Tibial nerve (tissue), 4 donors: ENCODE data around the gene PTPRG. TPM values are rescaled to one million over a fixed set of nuclear protein-coding genes. Genes with fewer than 3 reads are reported as not detected.
A peak's percentile ranks its signal among the peaks of the same experiment; 100 is the strongest.

Experiments used
- DNase-seq, 2 donors: peaks; one replicate each; pipeline ENCODE4 v3.0.0-alpha.2; 2019; ENCODE audit warnings: low spot score in 2 of 2
- H3K27ac ChIP-seq, 4 donors: fragments of 200-600 bp; sonication (generic) in 3 of 4; one replicate each; pipeline ENCODE4 v1.5.1; 2017 to 2019; ENCODE audit warnings: mild to moderate bottlenecking in 1 of 4
- H3K27me3 ChIP-seq, 2 donors: fragments of 200-600 bp; sonication (generic) in 1 of 2; one replicate each; pipeline versions ENCODE4 v1.5.1 to v1.6.0; 2017 to 2019
- H3K36me3 ChIP-seq, 3 donors: fragments of 200-600 bp; sonication (generic); one replicate each; pipeline ENCODE4 v1.5.1; 2018 to 2019
- H3K4me1 ChIP-seq, 4 donors: fragments of 200-600 bp; sonication (generic) in 3 of 4; one replicate each; pipeline ENCODE4 v1.5.1; 2017 to 2019
- H3K4me3 ChIP-seq, 4 donors: fragments of 200-600 bp; sonication (generic) in 3 of 4; one replicate each; pipeline ENCODE4 v1.5.1; 2017 to 2019; ENCODE audit warnings: mild to moderate bottlenecking in 1 of 4, moderate library complexity in 1 of 4
- H3K9me3 ChIP-seq, 4 donors: fragments of 200-600 bp; sonication (generic) in 3 of 4; one replicate each; pipeline ENCODE4 v1.5.1; 2017 to 2019
- EP300 ChIP-seq, 2 donors: sonication (generic); formaldehyde crosslinking; IDR thresholded peaks; one replicate each; pipeline ENCODE4 v1.6.1; 2017; ENCODE audit warnings: antibody characterized with exemption in 2 of 2, mild to moderate bottlenecking in 1 of 2
- POLR2A ChIP-seq, 2 donors: fragments of 450-650 bp; IDR thresholded peaks; one replicate each; pipeline ENCODE4 v1.6.1; 2017; ENCODE audit warnings: antibody characterized with exemption in 2 of 2, mild to moderate bottlenecking in 2 of 2, moderate library complexity in 2 of 2
- WGBS, 2 donors: methylation state at CpG; one replicate each; pipeline ENCODE4 v1.1.5; 2018; 5-methylcytosine and 5-hydroxymethylcytosine counted together
- total RNA-seq, 4 donors: library from RNA; depleted of rRNA; stranded (reverse); fragments of >200 nt; gene quantifications; one replicate each; pipeline ENCODE4 v1.1.0, GENCODE V29; 2016
- TF ChIP-seq, protein P1 (sequence below), 5 experiments: fragments of 200-600 bp in 3 of 5; fragments of 450-650 bp in 2 of 5; sonication (generic) in 3 of 5; IDR thresholded peaks; one replicate each; pipeline ENCODE4 v1.5.1; 2016 to 2019; ENCODE audit warnings: antibody characterized with exemption in 5 of 5, mild to moderate bottlenecking in 3 of 5, moderate library complexity in 2 of 5

Gene PTPRG
- total RNA-seq, 4 donors from 2014 or later: 112 to 174 (median 121) TPM

DNA sequence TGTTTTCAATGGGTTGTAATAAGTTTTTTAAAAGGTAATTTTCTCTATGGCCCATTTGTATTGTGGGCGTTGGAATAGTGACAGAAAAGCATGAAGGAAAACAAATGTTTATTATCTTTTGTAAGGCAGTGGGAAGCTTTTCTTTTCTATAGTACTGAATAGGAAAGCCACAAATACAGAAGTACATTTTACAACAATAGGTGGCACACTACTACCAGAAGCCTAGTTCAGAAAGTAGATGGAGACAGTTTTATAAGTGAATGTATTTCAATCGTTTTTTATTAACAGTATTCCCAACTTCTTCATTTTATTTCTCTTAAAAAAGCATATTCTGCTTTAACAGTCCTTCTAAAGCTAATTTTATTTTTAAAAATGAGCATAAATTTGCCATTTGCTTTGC lies 296.7 kb downstream of the PTPRG start:
- 1 to 4% methylated on average over 2 of the region's 2 CpGs for WGBS, 2 donors
- H3K9me3 ChIP-seq: no peaks in the 10 kb centered on the region
- no peak overlapping the region for H3K27ac ChIP-seq
- peaks cover 0 to 13% (median 0%) of the 10 kb centered on the region in 4 donors for H3K4me1 ChIP-seq
- DNase-seq: no peak
- no peak overlapping the region for H3K4me3 ChIP-seq
- H3K27me3 ChIP-seq: no peaks in the 10 kb centered on the region
- no peaks in the 10 kb centered on the region for H3K36me3 ChIP-seq
- TF ChIP-seq, protein P1, sequence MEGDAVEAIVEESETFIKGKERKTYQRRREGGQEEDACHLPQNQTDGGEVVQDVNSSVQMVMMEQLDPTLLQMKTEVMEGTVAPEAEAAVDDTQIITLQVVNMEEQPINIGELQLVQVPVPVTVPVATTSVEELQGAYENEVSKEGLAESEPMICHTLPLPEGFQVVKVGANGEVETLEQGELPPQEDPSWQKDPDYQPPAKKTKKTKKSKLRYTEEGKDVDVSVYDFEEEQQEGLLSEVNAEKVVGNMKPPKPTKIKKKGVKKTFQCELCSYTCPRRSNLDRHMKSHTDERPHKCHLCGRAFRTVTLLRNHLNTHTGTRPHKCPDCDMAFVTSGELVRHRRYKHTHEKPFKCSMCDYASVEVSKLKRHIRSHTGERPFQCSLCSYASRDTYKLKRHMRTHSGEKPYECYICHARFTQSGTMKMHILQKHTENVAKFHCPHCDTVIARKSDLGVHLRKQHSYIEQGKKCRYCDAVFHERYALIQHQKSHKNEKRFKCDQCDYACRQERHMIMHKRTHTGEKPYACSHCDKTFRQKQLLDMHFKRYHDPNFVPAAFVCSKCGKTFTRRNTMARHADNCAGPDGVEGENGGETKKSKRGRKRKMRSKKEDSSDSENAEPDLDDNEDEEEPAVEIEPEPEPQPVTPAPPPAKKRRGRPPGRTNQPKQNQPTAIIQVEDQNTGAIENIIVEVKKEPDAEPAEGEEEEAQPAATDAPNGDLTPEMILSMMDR (IDR thresholded peaks at IDR 0.05): peak in 4 of 5 experiments; percentile 8 to 54 (median 28)
- no peak for TF ChIP-seq EP300 (IDR thresholded peaks at IDR 0.05)

DNA sequence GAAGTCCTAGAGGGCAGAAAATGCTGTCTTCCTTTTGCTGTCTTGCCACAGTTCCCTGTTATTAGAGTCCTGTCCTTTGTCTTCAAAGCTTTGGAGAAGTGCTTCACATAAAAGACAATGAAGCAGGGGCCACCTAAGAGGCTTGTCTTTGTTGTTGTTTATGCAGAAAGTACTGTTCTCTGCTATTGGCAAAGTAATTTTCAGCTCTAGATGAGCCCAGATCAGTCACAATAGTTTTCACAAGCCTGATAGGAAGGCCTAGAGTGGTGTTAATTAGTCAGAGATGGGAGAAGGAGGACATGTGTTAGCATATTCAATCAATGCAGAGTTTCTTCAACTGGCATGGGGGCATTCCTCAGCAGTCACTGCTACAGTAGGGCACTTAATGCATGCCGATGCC lies 300.0 kb downstream of the PTPRG start:
- Histone ChIP-seq H3K27me3 (no peaks in the 10 kb centered on the region), H3K4me3 (no peak overlapping the region), H3K4me1 (peaks cover 0 to 16% (median 0%) of the 10 kb centered on the region in 4 donors), H3K9me3 (no peaks in the 10 kb centered on the region), H3K36me3 (no peaks in the 10 kb centered on the region), H3K27ac (no peak overlapping the region)
- no peak for TF ChIP-seq EP300 (IDR thresholded peaks at IDR 0.05)
- WGBS, 2 donors: 76 to 88% methylated on average over 1 of the region's 1 CpG
- DNase-seq: no peak

DNA sequence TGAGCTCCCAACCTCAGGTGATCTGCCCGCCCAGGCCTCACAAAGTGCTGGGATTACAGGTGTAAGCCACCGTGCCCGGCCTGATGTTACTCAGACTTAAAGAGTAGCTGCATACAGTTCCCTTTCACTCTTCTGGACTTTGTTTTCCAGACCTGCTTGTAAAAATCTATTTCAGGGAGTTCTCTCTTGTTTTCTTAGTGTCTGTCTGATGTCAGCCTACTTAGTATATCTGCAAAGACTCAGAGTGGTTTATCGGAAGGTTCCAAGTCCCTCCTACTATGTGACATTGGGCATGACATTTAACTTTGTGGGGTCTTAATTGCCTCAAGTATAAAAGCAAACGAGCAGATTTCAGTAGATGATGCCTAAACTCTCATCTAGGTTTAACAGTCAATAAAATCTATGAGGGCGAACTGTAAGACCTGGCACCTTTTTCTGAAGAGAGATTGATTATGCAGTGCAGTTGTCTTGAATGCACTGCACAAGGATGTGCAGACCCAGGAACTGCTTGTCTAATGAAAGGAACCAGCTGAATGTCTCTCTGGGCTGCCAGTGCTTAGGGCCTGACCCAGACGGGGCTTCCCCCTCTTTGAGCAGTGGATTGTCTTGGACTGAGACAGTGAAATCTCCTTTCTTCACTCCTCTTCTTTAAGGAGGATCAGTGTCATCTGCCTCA lies 301.4 kb downstream of the PTPRG start:
- H3K4me1 ChIP-seq: peaks cover 0 to 16% (median 0%) of the 10 kb centered on the region in 4 donors
- no peak overlapping the region for H3K27ac ChIP-seq
- no peak for DNase-seq
- no peaks in the 10 kb centered on the region for H3K27me3 ChIP-seq
- TF ChIP-seq POLR2A (IDR thresholded peaks at IDR 0.05): no peak
- no peaks in the 10 kb centered on the region for H3K9me3 ChIP-seq
- H3K36me3 ChIP-seq: no peaks in the 10 kb centered on the region
- no peak overlapping the region for H3K4me3 ChIP-seq
- WGBS, 2 donors: 78 to 88% methylated on average over 7 of the region's 7 CpGs

DNA sequence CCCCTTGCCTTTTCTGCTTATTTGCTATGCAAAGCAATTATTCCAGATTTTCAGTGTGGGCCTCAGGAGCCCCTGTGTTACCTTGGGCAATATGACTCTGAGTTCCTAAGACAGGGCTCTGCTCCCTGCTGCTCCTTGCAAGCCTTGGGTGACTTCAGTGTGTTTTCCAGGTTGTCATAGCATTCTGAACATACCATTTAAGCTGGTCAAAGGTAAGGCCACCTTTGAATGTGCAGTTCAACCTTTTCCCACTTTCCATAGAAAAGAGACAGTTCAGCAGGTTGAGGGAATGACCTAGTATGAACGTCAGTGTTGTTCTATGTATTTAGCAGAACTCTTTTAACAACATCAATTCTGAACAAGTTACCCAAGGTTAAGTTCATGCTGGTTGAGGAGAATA lies 302.2 kb downstream of the PTPRG start:
- 0 to 58% methylated on average over 1 of the region's 1 CpG for WGBS, 2 donors
- Histone ChIP-seq H3K9me3 (no peaks in the 10 kb centered on the region), H3K4me3 (no peak overlapping the region), H3K27me3 (no peaks in the 10 kb centered on the region), H3K4me1 (peaks cover 0 to 16% (median 0%) of the 10 kb centered on the region in 4 donors), H3K27ac (no peak overlapping the region), H3K36me3 (no peaks in the 10 kb centered on the region)
- no peak for DNase-seq
- no peak for TF ChIP-seq POLR2A (IDR thresholded peaks at IDR 0.05)
- TF ChIP-seq, protein P1 (IDR thresholded peaks at IDR 0.05): no peak
- TF ChIP-seq EP300 (IDR thresholded peaks at IDR 0.05): no peak

DNA sequence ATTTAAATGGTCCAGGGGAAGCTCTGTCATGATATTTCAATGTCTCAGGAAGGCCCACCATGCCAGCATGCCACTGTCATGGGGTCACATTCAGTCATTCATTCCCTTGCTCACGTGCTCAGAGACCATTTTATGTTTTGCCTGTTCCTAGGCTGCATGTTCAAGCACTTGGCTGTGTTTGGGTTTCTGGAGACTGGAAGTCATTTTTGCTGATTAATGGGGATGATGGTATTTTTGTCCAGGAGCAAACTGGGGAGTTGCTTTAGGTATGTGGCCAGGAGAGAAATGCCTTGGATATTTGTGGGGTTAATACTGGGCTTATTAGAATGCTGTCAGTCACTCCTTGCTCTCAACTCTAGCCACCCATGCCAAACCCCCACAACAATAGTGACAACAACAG lies 303.5 kb downstream of the PTPRG start:
- WGBS, 2 donors: 86 to 89% methylated on average over 1 of the region's 1 CpG
- TF ChIP-seq POLR2A (IDR thresholded peaks at IDR 0.05) (no peak), EP300 (IDR thresholded peaks at IDR 0.05) (no peak)
- TF ChIP-seq, protein P1 (IDR thresholded peaks at IDR 0.05): no peak
- no peak overlapping the region for H3K27ac ChIP-seq

DNA sequence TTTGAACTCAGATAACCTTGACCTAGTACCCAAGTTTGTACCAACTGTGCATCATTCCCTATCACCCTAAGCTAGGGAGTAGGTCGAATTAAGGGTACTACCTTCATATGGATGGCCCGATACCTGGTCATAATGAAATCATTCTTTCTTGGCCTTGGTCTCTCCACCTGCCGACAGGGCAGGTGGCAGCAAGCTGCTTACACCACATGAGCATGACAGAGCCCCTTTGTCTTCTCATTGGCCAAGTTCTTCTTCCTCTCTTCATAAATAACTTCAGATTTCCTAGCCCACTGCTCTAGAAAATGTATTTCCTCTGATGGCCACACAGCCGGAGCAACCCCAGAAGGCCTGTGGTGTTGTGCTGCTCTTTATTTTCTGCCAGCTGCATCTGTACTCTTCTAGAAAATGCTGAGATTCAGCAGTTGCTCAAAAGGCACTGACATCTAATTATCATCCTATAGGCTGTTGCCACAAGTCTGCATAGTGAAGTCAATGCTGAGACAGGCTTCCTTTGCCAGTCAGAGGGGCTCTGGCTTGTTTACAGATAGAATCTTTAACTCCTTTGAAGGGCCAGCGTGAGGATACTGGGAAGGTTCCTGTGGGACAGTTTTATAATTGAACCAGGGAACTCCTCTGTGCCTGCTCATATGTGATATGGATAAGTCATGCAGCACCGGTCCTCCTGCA lies 304.2 kb downstream of the PTPRG start:
- Histone ChIP-seq H3K9me3 (no peaks in the 10 kb centered on the region), H3K27me3 (no peaks in the 10 kb centered on the region), H3K36me3 (no peaks in the 10 kb centered on the region), H3K4me1 (peaks cover 0 to 16% (median 0%) of the 10 kb centered on the region in 4 donors), H3K27ac (no peak overlapping the region), H3K4me3 (no peak overlapping the region)
- WGBS, 2 donors: 81 to 87% methylated on average over 6 of the region's 6 CpGs
- no peak for DNase-seq
- TF ChIP-seq, protein P1 (IDR thresholded peaks at IDR 0.05): no peak
- TF ChIP-seq EP300 (IDR thresholded peaks at IDR 0.05): no peak
- no peak for TF ChIP-seq POLR2A (IDR thresholded peaks at IDR 0.05)

More for the DNA sequence above, 303.5 kb downstream of the PTPRG start:
- DNase-seq: no peak
- H3K36me3 ChIP-seq: no peaks in the 10 kb centered on the region
- no peaks in the 10 kb centered on the region for H3K27me3 ChIP-seq
- no peak overlapping the region for H3K4me3 ChIP-seq
- H3K9me3 ChIP-seq: no peaks in the 10 kb centered on the region
- H3K4me1 ChIP-seq: peaks cover 0 to 16% (median 0%) of the 10 kb centered on the region in 4 donors
